Naive thymus-derived CD4-positive, alpha-beta T cell (primary cell): ENCODE data around the gene HVCN1. TPM values are rescaled to one million over a fixed set of nuclear protein-coding genes. Genes with fewer than 3 reads are reported as not detected.

ENCODE experiments used
- ATAC-seq: fragments of 150-1000 bp; cut with Tn5 transposase; 2 replicates; pipeline ENCODE4 v1.10.0; 2021; ENCODE audit warnings: mild to moderate bottlenecking, moderate library complexity
- CTCF ChIA-PET: fragments of 350-600 bp; sonication (Branson Sonifier 250); formaldehyde crosslinking; loops from one replicate; lab custom pipeline; 2021; ENCODE audit warnings: antibody characterized with exemption; lab: Charles Lee
- POLR2A ChIA-PET: fragments of 350-600 bp; sonication (Branson Sonifier 250); formaldehyde crosslinking; loops from one replicate; lab custom pipeline; 2021; ENCODE audit warnings: antibody characterized with exemption, inconsistent platforms; lab: Charles Lee
- DNase-seq, 9 donors: peaks; one replicate each; pipeline versions ENCODE4 v3.0.0 to v3.0.0-alpha.2; 2020 to 2022; ENCODE audit warnings: mixed read lengths in 1 of 9
- H3K27ac ChIP-seq: one replicate; pipeline ENCODE4 v1.7.0; 2013; ENCODE audit warnings: mild to moderate bottlenecking, low read depth, low read length, moderate library complexity
- H3K27me3 ChIP-seq, 2 donors: one replicate each; pipeline ENCODE4 v1.7.0; 2013; ENCODE audit warnings: low read length in 2 of 2, mild to moderate bottlenecking in 2 of 2, moderate library complexity in 2 of 2; ENCODE audit not compliant: control insufficient read depth in 2 of 2, insufficient read depth in 2 of 2
- H3K36me3 ChIP-seq, 3 experiments: 1 replicate in 2 of 3; 2 replicates in 1 of 3; pipeline ENCODE4 v1.7.0; 2013; ENCODE audit warnings: low read length in 3 of 3, mild to moderate bottlenecking in 3 of 3, moderate library complexity in 1 of 3; ENCODE audit not compliant: insufficient read depth in 3 of 3, control insufficient read depth in 2 of 3
- H3K4me1 ChIP-seq, 2 donors: one replicate each; pipeline ENCODE4 v1.7.0; 2013; ENCODE audit warnings: low read length in 2 of 2, mild to moderate bottlenecking in 2 of 2, moderate library complexity in 1 of 2; ENCODE audit not compliant: control insufficient read depth in 2 of 2, insufficient read depth in 2 of 2
- H3K4me3 ChIP-seq: 2 replicates; pipeline ENCODE4 v1.7.0; 2013; ENCODE audit warnings: mild to moderate bottlenecking, low read length
- H3K9me3 ChIP-seq, 3 experiments: 1 replicate in 2 of 3; 2 replicates in 1 of 3; pipeline ENCODE4 v1.7.0; 2013; ENCODE audit warnings: low read length in 3 of 3; ENCODE audit not compliant: control insufficient read depth in 2 of 3
- H3K27ac Mint-ChIP-seq, 9 donors: one replicate each; pipeline ENCODE4 v1.8.0; 2020 to 2022; ENCODE audit warnings: mixed read lengths in 9 of 9, mild to moderate bottlenecking in 8 of 9, moderate library complexity in 5 of 9, inconsistent platforms in 2 of 9
- H3K27me3 Mint-ChIP-seq, 5 donors: one replicate each; pipeline ENCODE4 v1.8.0; 2021 to 2022; ENCODE audit warnings: mixed read lengths in 5 of 5, mild to moderate bottlenecking in 1 of 5
- H3K36me3 Mint-ChIP-seq, 5 donors: one replicate each; pipeline ENCODE4 v1.8.0; 2020 to 2022; ENCODE audit warnings: mixed read lengths in 5 of 5, mild to moderate bottlenecking in 3 of 5, inconsistent platforms in 1 of 5
- H3K4me1 Mint-ChIP-seq, 7 donors: one replicate each; pipeline ENCODE4 v1.8.0; 2020 to 2022; ENCODE audit warnings: mixed read lengths in 7 of 7, mild to moderate bottlenecking in 3 of 7, inconsistent platforms in 1 of 7
- H3K4me3 Mint-ChIP-seq, 10 donors: one replicate each; pipeline ENCODE4 v1.8.0; 2020 to 2022; ENCODE audit warnings: mild to moderate bottlenecking in 10 of 10, mixed read lengths in 10 of 10, moderate library complexity in 6 of 10, inconsistent platforms in 2 of 10
- H3K9me3 Mint-ChIP-seq, 11 donors: one replicate each; pipeline ENCODE4 v1.8.0; 2020 to 2022; ENCODE audit warnings: mixed read lengths in 11 of 11, mild to moderate bottlenecking in 4 of 11, inconsistent platforms in 1 of 11, moderate library complexity in 1 of 11
- intact Hi-C, 2 donors: fragments of 100-400 bp; cut with micrococcal nuclease; formaldehyde crosslinking; loops; one replicate each; pipeline ENCODE4 v1.15.1; 2023
- polyA plus RNA-seq, 2 donors: library from polyadenylated mRNA; unstranded; fragments of 300-500 nt; fragmentation: Illumina TruSeq; gene quantifications; one replicate each; pipeline ENCODE4 v1.2.3, GENCODE V29; 2021
- total RNA-seq, 6 experiments: library from RNA in 5 of 6; stranded (reverse) in 5 of 6; gene quantifications; 1 replicate in 5 of 6; 2 replicates in 1 of 6; pipeline ENCODE4 v1.2.3 and lab custom pipeline; 2021 to 2026

HVCN1 gene
- total and polyA plus RNA-seq, 7 experiments from 2014 or later, result 6.4 to 25.3 (median 14.2) TPM

- peak overlapping the region; percentile 66 for H3K27ac ChIP-seq
- no peaks in the 10 kb centered on the region for H3K9me3 ChIP-seq
- Mint-ChIP-seq H3K4me1 (peaks cover 27 to 71% (median 55%) of the 10 kb centered on the region in 7 donors), H3K9me3 (peaks cover 0 to 2% (median 0%) of the 10 kb centered on the region in 11 donors), H3K4me3 (peak overlapping the region; percentile 84 to 98 (median 92)), H3K36me3 (peaks cover 0 to 24% (median 15%) of the 10 kb centered on the region in 5 donors), H3K27ac (peak overlapping the region; percentile 65 to 96 (median 91)), H3K27me3 (peaks cover 0 to 9% (median 0%) of the 10 kb centered on the region in 5 donors)
- no peaks in the 10 kb centered on the region for H3K27me3 ChIP-seq
- peak; percentile 20 to 62 (median 44) for DNase-seq
- H3K4me3 ChIP-seq, result peak overlapping the region; percentile 77
- H3K36me3 ChIP-seq, result peaks cover 0 to 1% (median 0%) of the 10 kb centered on the region in 3 experiments
- ATAC-seq, result peak; percentile 69
- ChIA-PET CTCF (interaction anchor here (0.7 kb wide), 1 partner anchor 236 kb away, joined by 3 read pairs; no protein-coding TSS in a partner anchor), POLR2A (interaction anchor here (0.5 to 1.9 kb wide), 10 partner anchors 12 to 750 kb away, joined by 3 to 10 read pairs (median 4); partner anchors contain the start of genes FAM216A, GPN3 and TCTN1)
- peaks cover 13 to 14% of the 10 kb centered on the region in 2 donors for H3K4me1 ChIP-seq
- intact Hi-C loops, result loop anchor here (1.0 to 5.0 kb wide), 4 partner anchors 9 to 221 kb away; partner anchors contain the start of genes FAM216A (in 1 of the 2), GPN3 (in 1 of the 2) and TCTN1 (in 1 of the 2)
Measured at GRCh38 chr12:110689281-110690126, 589 bp upstream of the HVCN1 start.

DNA sequence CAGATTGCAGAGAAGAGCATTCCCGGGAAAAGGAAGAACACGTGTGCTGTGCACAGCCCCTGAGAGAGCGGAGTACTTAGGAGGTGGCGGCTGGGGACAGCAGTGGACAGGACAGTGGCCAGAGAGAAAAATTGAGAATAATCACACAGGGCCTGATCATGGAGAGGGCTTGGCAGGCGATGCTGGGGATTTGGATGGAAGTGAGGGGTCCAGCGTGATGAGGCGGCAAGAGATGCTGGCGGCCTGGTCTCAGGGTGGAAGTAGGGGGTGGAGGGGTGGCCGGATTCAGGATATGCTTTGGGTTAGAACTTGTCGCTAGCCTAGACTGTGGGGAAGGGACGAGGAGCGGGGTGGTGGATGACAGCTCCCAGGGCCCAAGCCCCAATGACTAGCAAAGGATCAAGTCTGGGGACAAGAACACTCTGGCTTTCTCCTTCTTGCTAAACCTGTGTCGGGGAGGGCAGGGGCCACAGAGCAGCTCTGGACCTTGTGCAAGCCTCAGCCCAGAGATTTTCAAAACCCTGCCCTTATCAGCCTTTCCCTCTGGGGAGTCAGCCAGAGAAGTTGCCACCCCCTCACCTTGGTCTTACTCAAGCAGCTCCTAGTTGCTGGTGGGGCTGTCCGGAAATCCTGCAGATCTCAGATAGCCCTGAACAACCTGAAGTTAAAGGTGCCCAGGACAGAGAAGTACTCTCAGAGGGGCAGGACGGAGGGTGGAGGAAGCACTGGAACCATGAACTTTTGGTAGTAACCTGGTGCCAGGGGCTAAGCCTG is 1.3 kb downstream of the HVCN1 start:
- H3K36me3 ChIP-seq, result peaks cover 0 to 7% (median 0%) of the 10 kb centered on the region in 3 experiments
- peak overlapping the region; percentile 27 for H3K4me3 ChIP-seq
- H3K27ac ChIP-seq, result peak overlapping the region; percentile 62
- POLR2A ChIA-PET, result interaction anchor here (0.6 to 1.3 kb wide), 2 partner anchors 12 to 523 kb away, joined by 3 read pairs; no protein-coding TSS in a partner anchor
- intact Hi-C loops, result loop anchor here in 1 of 2 donors (2.0 to 5.0 kb wide), 2 partner anchors 40 to 219 kb away; partner anchors contain the start of genes FAM216A and GPN3
- Mint-ChIP-seq H3K36me3 (peaks cover 0 to 33% (median 26%) of the 10 kb centered on the region in 5 donors), H3K27ac (peak overlapping the region in 6 of 9 donors; percentile 21 to 88 (median 69)), H3K4me1 (peaks cover 27 to 73% (median 55%) of the 10 kb centered on the region in 7 donors), H3K4me3 (peak overlapping the region; percentile 80 to 97 (median 86)), H3K9me3 (peaks cover 0 to 4% (median 0%) of the 10 kb centered on the region in 11 donors), H3K27me3 (peaks cover 0 to 9% (median 0%) of the 10 kb centered on the region in 5 donors)
- peaks cover 13 to 14% of the 10 kb centered on the region in 2 donors for H3K4me1 ChIP-seq
- H3K27me3 ChIP-seq, result no peaks in the 10 kb centered on the region
- no peak for ATAC-seq
- CTCF ChIA-PET, result interaction anchor here (0.5 to 1.0 kb wide), 5 partner anchors 8 to 140 kb away, joined by 3 read pairs; no protein-coding TSS in a partner anchor
- no peak for DNase-seq
- no peaks in the 10 kb centered on the region for H3K9me3 ChIP-seq

DNA sequence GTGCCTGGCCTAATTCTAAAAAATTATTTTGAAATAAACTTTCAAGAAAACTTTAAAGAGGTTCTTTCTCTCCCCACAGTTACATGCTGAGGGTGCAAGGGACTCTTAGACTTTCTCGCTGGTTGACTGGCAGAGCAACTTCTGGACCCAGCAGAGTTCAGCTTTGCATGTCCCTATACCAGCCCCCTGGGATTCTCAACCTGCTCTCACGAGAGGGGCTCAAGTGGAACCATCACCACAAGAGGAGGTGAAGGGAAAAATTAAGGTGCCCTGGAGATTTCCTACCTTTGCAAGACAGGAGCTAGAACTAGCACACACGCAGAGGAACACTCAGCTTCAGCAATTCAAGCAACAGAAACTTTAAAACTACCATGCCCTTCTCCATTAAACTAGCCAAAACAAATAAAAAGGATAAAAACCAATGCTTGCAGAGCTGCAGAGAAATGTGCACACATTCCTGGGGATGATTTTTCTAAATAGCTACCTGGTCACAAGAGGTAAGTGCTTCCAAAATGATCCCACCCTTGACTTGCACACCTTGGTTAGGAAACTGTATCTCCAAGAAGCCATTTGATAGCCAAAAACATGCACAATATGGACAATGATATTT is 2.5 kb downstream of the HVCN1 start:
- Mint-ChIP-seq H3K4me3 (peak overlapping the region; percentile 55 to 97 (median 82)), H3K36me3 (peaks cover 5 to 42% (median 27%) of the 10 kb centered on the region in 5 donors), H3K27me3 (peaks cover 0 to 9% (median 0%) of the 10 kb centered on the region in 5 donors), H3K9me3 (peaks cover 0 to 4% (median 0%) of the 10 kb centered on the region in 11 donors), H3K27ac (peak overlapping the region in 3 of 9 donors; percentile 8 to 48 (median 10)), H3K4me1 (peaks cover 27 to 65% (median 46%) of the 10 kb centered on the region in 7 donors)
- ATAC-seq (no peak), DNase-seq (no peak)
- ChIA-PET CTCF (interaction anchor here (0.6 kb wide), 2 partner anchors 10 to 141 kb away, joined by 3 read pairs; no protein-coding TSS in a partner anchor), POLR2A (interaction anchor here (0.6 kb wide), 1 partner anchor 137 kb away, joined by 3 read pairs; no protein-coding TSS in a partner anchor)
- Histone ChIP-seq H3K36me3 (peaks cover 0 to 7% (median 0%) of the 10 kb centered on the region in 3 experiments), H3K27me3 (no peaks in the 10 kb centered on the region), H3K9me3 (no peaks in the 10 kb centered on the region), H3K4me3 (no peak overlapping the region), H3K27ac (no peak overlapping the region), H3K4me1 (peaks cover 13 to 14% of the 10 kb centered on the region in 2 donors)
- intact Hi-C loops, result loop anchor here in 1 of 2 donors (5.0 kb wide), 1 partner anchor 39 kb away; no protein-coding TSS in a partner anchor

- Mint-ChIP-seq H3K36me3 (peaks cover 5 to 51% (median 27%) of the 10 kb centered on the region in 5 donors), H3K9me3 (peaks cover 0 to 4% (median 0%) of the 10 kb centered on the region in 11 donors), H3K4me1 (peaks cover 22 to 59% (median 40%) of the 10 kb centered on the region in 7 donors), H3K27me3 (peaks cover 0 to 9% (median 0%) of the 10 kb centered on the region in 5 donors), H3K27ac (no peak overlapping the region), H3K4me3 (no peak overlapping the region)
- CTCF ChIA-PET, result no interaction called here
- Histone ChIP-seq H3K27ac (no peak overlapping the region), H3K27me3 (no peaks in the 10 kb centered on the region), H3K9me3 (no peaks in the 10 kb centered on the region), H3K4me3 (no peak overlapping the region), H3K36me3 (peaks cover 0 to 7% (median 0%) of the 10 kb centered on the region in 3 experiments), H3K4me1 (peaks cover 7 to 9% of the 10 kb centered on the region in 2 donors)
- DNase-seq (no peak), ATAC-seq (no peak)
- intact Hi-C loops, result no loop called here
- POLR2A ChIA-PET, result interaction anchor here (1.0 kb wide), 1 partner anchor 82 kb away, joined by 3 read pairs; no protein-coding TSS in a partner anchor
Measured at GRCh38 chr12:110684312-110684836, 4.5 kb downstream of the HVCN1 start.

- ATAC-seq (no peak), DNase-seq (no peak)
- Histone ChIP-seq H3K27ac (no peak overlapping the region), H3K9me3 (no peaks in the 10 kb centered on the region), H3K4me3 (no peak overlapping the region), H3K36me3 (peaks cover 0 to 7% (median 0%) of the 10 kb centered on the region in 3 experiments), H3K27me3 (no peaks in the 10 kb centered on the region), H3K4me1 (peaks cover 7 to 12% of the 10 kb centered on the region in 2 donors)
- intact Hi-C loops, result no loop called here
- Mint-ChIP-seq H3K27ac (no peak overlapping the region), H3K4me3 (no peak overlapping the region), H3K36me3 (peaks cover 5 to 51% (median 27%) of the 10 kb centered on the region in 5 donors), H3K9me3 (peaks cover 0 to 4% (median 0%) of the 10 kb centered on the region in 11 donors), H3K4me1 (peaks cover 21 to 63% (median 39%) of the 10 kb centered on the region in 7 donors), H3K27me3 (peaks cover 0 to 9% (median 0%) of the 10 kb centered on the region in 5 donors)
- ChIA-PET POLR2A (interaction anchor here (1.0 kb wide), 1 partner anchor 81 kb away, joined by 3 read pairs; no protein-coding TSS in a partner anchor), CTCF (no interaction called here)
Measured at GRCh38 chr12:110683888-110684287, 5.0 kb downstream of the HVCN1 start.
